ENCODE data around the gene GPR68.

- no peak for TF ChIP-seq EZH2 (IDR thresholded peaks at IDR 0.05; ENCODE audit: low read length)
- no peak for TF ChIP-seq CTCF (optimal IDR thresholded peaks at IDR 0.05 in 1 of 3, IDR thresholded peaks at IDR 0.05 in 1 of 3, conservative IDR thresholded peaks at IDR 0.05 in 1 of 3; ENCODE audit: extremely low read depth in 1 of 3, insufficient read depth in 2 of 3, low read length in 3 of 3)
Observed at GRCh38 chr14:91232603-91233002, 11.9 kb downstream of the GPR68 start.

All from keratinocyte (primary cell).